Thyroid gland (tissue), 4 donors: ENCODE results near the gene DCUN1D4.

ENCODE experiments used
- POLR2A ChIP-seq, 2 donors: fragments of 450-650 bp; IDR thresholded peaks; one replicate each; pipeline ENCODE4 v1.6.1; 2017; ENCODE audit warnings: antibody characterized with exemption in 2 of 2, mild to moderate bottlenecking in 2 of 2, moderate library complexity in 1 of 2
- TF ChIP-seq, protein P1 (sequence below), 6 experiments: fragments of 200-600 bp in 3 of 6; fragments of 450-650 bp in 3 of 6; sonication (generic) in 3 of 6; IDR thresholded peaks; one replicate each; pipeline ENCODE4 v1.5.1; 2016 to 2019; ENCODE audit warnings: antibody characterized with exemption in 6 of 6, mild to moderate bottlenecking in 2 of 6, inconsistent platforms in 1 of 6, moderate library complexity in 1 of 6

DNA sequence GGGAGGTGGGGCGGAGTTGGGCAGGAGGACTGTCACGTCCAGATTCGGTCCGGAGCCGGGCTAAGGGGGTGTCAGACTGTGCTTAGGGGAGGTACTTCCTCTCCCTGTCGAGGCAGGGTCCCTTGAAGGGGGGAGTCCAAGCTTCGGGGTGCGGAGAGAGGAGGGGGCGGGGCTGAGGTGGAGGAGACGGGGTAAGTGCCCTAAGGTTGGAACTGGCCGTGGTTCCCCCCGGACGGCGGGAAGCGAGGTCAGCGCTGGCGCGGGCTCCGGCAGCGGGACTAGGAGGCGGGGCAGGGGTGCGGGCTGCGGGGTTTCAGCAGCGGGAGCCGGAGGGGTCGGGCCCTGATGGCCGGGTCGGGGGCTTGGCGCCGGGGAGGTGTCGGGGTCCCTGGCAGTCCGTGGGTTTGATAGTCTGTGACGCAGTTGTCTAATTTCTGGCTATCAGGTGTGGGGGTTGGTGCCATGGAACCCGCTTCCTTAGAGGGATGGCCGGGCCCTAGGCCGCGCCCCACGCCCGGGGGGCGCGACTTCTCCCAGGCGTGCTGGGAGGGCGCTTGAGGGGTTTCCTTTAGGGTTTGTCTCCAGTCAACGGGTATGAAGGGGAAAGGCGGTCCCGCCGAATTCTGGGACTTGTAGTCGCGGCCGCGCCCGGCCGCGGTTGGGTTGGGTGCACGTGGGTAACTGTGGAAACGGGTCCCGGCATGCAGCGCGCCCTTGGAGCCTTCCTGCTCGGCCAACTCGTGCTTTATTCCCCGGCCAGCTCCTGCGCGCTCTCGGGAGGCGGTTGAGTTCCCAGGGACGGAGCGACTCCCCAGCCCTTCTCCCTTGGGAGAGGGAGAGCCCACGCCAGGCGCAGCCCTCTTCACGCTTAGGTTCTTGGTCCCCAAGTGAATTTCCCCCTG lies 1.5 kb downstream of the DCUN1D4 start:
- peak in 1 of 2 donors; percentile 69 for TF ChIP-seq POLR2A (IDR thresholded peaks at IDR 0.05)
- TF ChIP-seq, protein P1, sequence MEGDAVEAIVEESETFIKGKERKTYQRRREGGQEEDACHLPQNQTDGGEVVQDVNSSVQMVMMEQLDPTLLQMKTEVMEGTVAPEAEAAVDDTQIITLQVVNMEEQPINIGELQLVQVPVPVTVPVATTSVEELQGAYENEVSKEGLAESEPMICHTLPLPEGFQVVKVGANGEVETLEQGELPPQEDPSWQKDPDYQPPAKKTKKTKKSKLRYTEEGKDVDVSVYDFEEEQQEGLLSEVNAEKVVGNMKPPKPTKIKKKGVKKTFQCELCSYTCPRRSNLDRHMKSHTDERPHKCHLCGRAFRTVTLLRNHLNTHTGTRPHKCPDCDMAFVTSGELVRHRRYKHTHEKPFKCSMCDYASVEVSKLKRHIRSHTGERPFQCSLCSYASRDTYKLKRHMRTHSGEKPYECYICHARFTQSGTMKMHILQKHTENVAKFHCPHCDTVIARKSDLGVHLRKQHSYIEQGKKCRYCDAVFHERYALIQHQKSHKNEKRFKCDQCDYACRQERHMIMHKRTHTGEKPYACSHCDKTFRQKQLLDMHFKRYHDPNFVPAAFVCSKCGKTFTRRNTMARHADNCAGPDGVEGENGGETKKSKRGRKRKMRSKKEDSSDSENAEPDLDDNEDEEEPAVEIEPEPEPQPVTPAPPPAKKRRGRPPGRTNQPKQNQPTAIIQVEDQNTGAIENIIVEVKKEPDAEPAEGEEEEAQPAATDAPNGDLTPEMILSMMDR (IDR thresholded peaks at IDR 0.05) = no peak
